Upper lobe of left lung (tissue), 4 donors: Measurements from ENCODE around the gene CTAG1A.
"Not testable (repeated sequence)": the region's sequence is repeated elsewhere in the genome, so short reads cannot be mapped to it uniquely, and the experiment has no call there.

Source experiments
- EP300 ChIP-seq, 4 donors: sonication (generic); formaldehyde crosslinking; IDR thresholded peaks; one replicate each; pipeline ENCODE4 v1.5.1; 2017; ENCODE audit warnings: antibody characterized with exemption in 4 of 4, control low read depth in 2 of 4
- POLR2A ChIP-seq, 4 donors: fragments of 450-650 bp; IDR thresholded peaks; one replicate each; pipeline ENCODE4 v1.5.1; 2016 to 2017; ENCODE audit warnings: antibody characterized with exemption in 4 of 4, mild to moderate bottlenecking in 2 of 4
- POLR2AphosphoS5 ChIP-seq, 2 donors: sonication (generic); formaldehyde crosslinking; IDR thresholded peaks; one replicate each; pipeline ENCODE4 v1.5.1; 2017; ENCODE audit warnings: antibody characterized with exemption in 2 of 2
- TF ChIP-seq, protein P1 (sequence below), 6 experiments: fragments of 450-650 bp in 4 of 6; fragments of 200-600 bp in 2 of 6; sonication (generic) in 2 of 6; IDR thresholded peaks; one replicate each; pipeline ENCODE4 v1.5.1; 2016 to 2019; ENCODE audit warnings: antibody characterized with exemption in 6 of 6

GRCh38 chrX:154562295-154562694 lies 22.6 kb upstream of the CTAG1A start:
- TF ChIP-seq, protein P1, sequence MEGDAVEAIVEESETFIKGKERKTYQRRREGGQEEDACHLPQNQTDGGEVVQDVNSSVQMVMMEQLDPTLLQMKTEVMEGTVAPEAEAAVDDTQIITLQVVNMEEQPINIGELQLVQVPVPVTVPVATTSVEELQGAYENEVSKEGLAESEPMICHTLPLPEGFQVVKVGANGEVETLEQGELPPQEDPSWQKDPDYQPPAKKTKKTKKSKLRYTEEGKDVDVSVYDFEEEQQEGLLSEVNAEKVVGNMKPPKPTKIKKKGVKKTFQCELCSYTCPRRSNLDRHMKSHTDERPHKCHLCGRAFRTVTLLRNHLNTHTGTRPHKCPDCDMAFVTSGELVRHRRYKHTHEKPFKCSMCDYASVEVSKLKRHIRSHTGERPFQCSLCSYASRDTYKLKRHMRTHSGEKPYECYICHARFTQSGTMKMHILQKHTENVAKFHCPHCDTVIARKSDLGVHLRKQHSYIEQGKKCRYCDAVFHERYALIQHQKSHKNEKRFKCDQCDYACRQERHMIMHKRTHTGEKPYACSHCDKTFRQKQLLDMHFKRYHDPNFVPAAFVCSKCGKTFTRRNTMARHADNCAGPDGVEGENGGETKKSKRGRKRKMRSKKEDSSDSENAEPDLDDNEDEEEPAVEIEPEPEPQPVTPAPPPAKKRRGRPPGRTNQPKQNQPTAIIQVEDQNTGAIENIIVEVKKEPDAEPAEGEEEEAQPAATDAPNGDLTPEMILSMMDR (IDR thresholded peaks at IDR 0.05), result not testable (repeated sequence)
- TF ChIP-seq POLR2A, EP300, POLR2AphosphoS5 (IDR thresholded peaks at IDR 0.05): not testable (repeated sequence)
